ENCODE results near the gene LANCL2.
"Not testable (repeated sequence)": the region's sequence is repeated elsewhere in the genome, so short reads cannot be mapped to it uniquely, and the experiment has no call there.

The LANCL2 gene

DNA sequence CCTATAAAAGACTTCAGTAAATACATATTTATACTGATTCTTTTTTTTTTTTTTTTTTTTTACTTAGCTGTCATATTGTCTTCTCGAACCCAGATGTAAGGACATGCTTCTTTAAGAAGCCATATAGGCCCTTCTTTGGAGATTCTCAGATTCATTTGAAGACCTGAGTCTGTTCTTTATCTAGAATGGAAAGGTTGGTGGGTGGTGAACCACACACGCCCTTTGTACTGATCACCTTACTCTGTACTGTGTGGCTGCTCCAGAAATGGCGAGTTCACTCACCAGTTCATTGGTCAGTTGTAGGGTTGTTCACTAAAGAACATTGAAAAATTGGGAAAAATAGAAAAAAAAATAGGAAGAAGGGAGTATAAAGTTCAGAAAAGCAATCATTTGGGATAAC, 32.5 kb downstream of the LANCL2 start:
- Histone ChIP-seq H3K36me3 (ENCODE audit: low read depth) (no peaks in the 10 kb centered on the region), H3K4me3 (ENCODE audit: severe bottlenecking) (no peak overlapping the region), H3K27ac (ENCODE audit: poor library complexity, severe bottlenecking) (no peak overlapping the region), H3K27me3 (ENCODE audit: insufficient read depth, poor library complexity, severe bottlenecking) (no peaks in the 10 kb centered on the region), H3K4me1 (ENCODE audit: insufficient read depth, poor library complexity, severe bottlenecking) (no peaks in the 10 kb centered on the region), H3K9me3 (ENCODE audit: severe bottlenecking) (no peaks in the 10 kb centered on the region)
- TF ChIP-seq, protein P1, sequence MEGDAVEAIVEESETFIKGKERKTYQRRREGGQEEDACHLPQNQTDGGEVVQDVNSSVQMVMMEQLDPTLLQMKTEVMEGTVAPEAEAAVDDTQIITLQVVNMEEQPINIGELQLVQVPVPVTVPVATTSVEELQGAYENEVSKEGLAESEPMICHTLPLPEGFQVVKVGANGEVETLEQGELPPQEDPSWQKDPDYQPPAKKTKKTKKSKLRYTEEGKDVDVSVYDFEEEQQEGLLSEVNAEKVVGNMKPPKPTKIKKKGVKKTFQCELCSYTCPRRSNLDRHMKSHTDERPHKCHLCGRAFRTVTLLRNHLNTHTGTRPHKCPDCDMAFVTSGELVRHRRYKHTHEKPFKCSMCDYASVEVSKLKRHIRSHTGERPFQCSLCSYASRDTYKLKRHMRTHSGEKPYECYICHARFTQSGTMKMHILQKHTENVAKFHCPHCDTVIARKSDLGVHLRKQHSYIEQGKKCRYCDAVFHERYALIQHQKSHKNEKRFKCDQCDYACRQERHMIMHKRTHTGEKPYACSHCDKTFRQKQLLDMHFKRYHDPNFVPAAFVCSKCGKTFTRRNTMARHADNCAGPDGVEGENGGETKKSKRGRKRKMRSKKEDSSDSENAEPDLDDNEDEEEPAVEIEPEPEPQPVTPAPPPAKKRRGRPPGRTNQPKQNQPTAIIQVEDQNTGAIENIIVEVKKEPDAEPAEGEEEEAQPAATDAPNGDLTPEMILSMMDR (IDR thresholded peaks at IDR 0.05; ENCODE audit: poor library complexity, severe bottlenecking), result no peak
- no peak for ATAC-seq (ENCODE audit: low read depth)
- DNase-seq (ENCODE audit: low spot score), result no peak

DNA sequence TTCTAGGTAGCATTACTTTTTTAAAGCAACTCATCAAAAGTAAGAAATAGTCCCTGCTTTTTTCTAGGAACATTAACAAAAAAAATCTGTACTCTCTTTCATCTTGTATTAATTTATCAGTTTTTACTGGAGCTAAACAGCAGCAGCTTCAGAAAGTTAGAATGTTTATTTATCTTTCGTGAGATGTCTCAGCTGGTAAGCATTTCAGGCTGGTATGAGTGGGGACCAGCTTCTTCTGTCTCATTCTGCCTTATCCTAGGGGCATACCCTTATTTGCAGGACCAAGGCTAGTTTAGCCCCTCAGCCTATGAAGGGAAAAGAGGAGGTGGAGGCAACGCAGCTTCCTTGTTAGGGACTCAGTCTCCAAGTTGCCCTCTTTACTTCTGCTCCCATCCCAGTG, 35.1 kb downstream of the LANCL2 start:
- Histone ChIP-seq H3K27ac (ENCODE audit: poor library complexity, severe bottlenecking) (no peak overlapping the region), H3K9me3 (ENCODE audit: severe bottlenecking) (no peaks in the 10 kb centered on the region), H3K4me1 (ENCODE audit: insufficient read depth, poor library complexity, severe bottlenecking) (no peaks in the 10 kb centered on the region), H3K27me3 (ENCODE audit: insufficient read depth, poor library complexity, severe bottlenecking) (no peaks in the 10 kb centered on the region), H3K36me3 (ENCODE audit: low read depth) (no peaks in the 10 kb centered on the region), H3K4me3 (ENCODE audit: severe bottlenecking) (no peak overlapping the region)
- DNase-seq (ENCODE audit: low spot score) (no peak), ATAC-seq (ENCODE audit: low read depth) (no peak)
- TF ChIP-seq, protein P1 (IDR thresholded peaks at IDR 0.05; ENCODE audit: poor library complexity, severe bottlenecking), result no peak

DNA sequence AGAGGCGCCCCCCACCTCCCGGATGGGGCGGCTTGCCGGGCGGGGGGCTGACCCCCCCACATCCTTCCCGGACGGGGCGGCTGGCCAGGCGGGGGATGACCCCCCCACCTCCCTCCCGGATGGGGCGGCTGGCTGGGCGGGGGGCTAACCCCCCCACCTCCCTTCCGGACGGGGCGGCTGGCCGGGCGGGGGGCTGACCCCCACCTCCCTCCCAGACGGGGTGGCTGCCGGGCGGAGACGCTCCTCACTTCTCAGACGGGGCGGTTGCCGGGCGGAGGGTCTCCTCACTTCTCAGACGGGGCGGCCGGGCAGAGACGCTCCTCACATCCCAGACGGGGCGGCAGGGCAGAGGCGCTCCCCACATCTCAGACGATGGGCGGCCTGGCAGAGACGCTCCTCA, 37.4 kb downstream of the LANCL2 start:
- ATAC-seq (ENCODE audit: low read depth); H3K27ac ChIP-seq (ENCODE audit: poor library complexity, severe bottlenecking); H3K4me1 ChIP-seq (ENCODE audit: insufficient read depth, poor library complexity, severe bottlenecking); H3K9me3 ChIP-seq (ENCODE audit: severe bottlenecking); H3K4me3 ChIP-seq (ENCODE audit: severe bottlenecking); H3K36me3 ChIP-seq (ENCODE audit: low read depth); DNase-seq (ENCODE audit: low spot score); H3K27me3 ChIP-seq (ENCODE audit: insufficient read depth, poor library complexity, severe bottlenecking): not testable (repeated sequence)

DNA sequence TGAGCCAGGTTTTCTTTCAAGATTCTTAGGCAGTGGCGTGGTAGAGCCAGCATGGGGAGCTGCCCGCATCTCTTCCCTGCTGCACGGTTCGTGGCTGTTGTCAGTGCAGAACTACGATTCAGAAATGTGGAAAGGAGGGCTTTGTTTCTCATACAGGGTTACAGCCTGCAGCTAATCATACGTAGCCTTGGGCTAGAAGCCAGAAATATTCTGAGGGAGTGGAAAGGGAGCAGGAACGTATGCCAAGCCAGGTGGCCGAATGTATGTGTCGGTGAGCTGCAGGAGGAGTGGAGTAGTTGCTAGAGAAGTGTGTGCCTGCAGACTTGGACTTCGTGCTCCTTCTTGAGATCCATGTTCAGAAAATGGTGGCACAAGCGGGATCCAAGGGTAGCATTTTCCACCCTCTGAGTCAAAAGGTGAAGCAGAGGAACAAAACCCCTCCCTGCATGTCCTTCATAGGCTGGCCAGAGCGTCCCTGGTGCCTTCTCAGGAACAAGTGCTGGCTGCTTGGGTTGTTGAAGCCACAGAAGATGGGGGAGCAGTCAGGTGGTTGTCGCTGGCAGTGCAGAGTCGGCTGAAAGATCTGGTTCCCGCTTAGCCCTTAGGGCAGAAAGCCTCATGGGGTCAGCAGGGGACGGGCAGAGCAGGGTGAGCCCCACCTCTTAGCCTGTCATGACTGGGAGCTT, 40.9 kb downstream of the LANCL2 start:
- no peaks in the 10 kb centered on the region for H3K36me3 ChIP-seq (ENCODE audit: low read depth)
- no peaks in the 10 kb centered on the region for H3K9me3 ChIP-seq (ENCODE audit: severe bottlenecking)
- H3K27ac ChIP-seq (ENCODE audit: poor library complexity, severe bottlenecking), result no peak overlapping the region
- no peaks in the 10 kb centered on the region for H3K4me1 ChIP-seq (ENCODE audit: insufficient read depth, poor library complexity, severe bottlenecking)
- no peak overlapping the region for H3K4me3 ChIP-seq (ENCODE audit: severe bottlenecking)
- no peaks in the 10 kb centered on the region for H3K27me3 ChIP-seq (ENCODE audit: insufficient read depth, poor library complexity, severe bottlenecking)
- DNase-seq (ENCODE audit: low spot score) (no peak), ATAC-seq (ENCODE audit: low read depth) (no peak)
- TF ChIP-seq, protein P1 (IDR thresholded peaks at IDR 0.05; ENCODE audit: poor library complexity, severe bottlenecking), result no peak

DNA sequence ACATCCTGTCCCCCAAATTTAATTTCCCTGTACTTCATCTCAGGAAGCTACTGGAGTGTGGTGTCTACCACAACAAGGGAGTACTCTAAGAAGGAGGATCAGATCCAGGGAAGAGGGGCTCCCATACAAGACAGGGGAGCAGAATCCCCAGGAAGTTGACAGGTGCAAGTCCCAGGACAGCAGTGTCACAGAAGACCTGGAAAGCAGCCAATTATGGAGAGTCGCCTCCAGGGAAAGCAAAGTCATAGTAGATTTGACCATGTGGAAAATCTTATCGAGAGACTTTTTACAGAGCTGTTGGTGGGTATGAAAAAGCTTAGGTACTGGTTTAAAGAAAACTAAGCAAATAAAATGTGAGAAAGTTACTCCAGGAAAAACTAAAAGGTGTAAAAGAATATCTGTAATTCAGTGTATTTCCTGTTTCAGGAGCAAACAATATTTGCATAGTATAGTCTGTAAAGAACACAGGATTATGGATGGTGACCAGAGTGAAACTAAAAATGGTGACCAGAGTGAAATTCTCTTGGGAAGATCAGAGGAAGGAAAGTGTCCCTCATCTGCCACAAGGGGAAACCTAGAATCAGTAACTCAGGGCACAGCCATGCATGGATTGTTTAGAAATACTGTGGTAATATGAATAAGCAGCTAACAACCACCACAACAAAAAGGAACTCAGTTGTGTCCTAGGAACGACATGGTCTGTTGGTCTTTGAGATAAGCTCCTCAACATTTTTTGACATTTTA, 44.5 kb downstream of the LANCL2 start:
- no peaks in the 10 kb centered on the region for H3K9me3 ChIP-seq (ENCODE audit: severe bottlenecking)
- no peak for DNase-seq (ENCODE audit: low spot score)

More for the DNA sequence above, 44.5 kb downstream of the LANCL2 start:
- ATAC-seq (ENCODE audit: low read depth), result no peak
- Histone ChIP-seq H3K27me3 (ENCODE audit: insufficient read depth, poor library complexity, severe bottlenecking) (no peaks in the 10 kb centered on the region), H3K4me3 (ENCODE audit: severe bottlenecking) (no peak overlapping the region), H3K27ac (ENCODE audit: poor library complexity, severe bottlenecking) (no peak overlapping the region), H3K4me1 (ENCODE audit: insufficient read depth, poor library complexity, severe bottlenecking) (no peaks in the 10 kb centered on the region), H3K36me3 (ENCODE audit: low read depth) (no peaks in the 10 kb centered on the region)
- TF ChIP-seq, protein P1 (IDR thresholded peaks at IDR 0.05; ENCODE audit: poor library complexity, severe bottlenecking), result no peak

Data from RWPE2 (cell line).